Right lobe of liver (tissue), 6 donors: ENCODE measurements around the gene LRRC63. TPM values are rescaled to one million over a fixed set of nuclear protein-coding genes. Genes with fewer than 3 reads are reported as not detected.

Experiments
- ATAC-seq, 4 donors: fragments of 200-7000 bp; cut with Tn5 transposase; one replicate each; pipeline ENCODE4 v1.9.1; 2020; ENCODE audit warnings: mild to moderate bottlenecking in 4 of 4, moderate library complexity in 4 of 4
- DNase-seq, 3 donors: peaks; one replicate each; pipeline ENCODE4 v3.0.0-alpha.2; 2020
- H3K27ac ChIP-seq, 3 donors: fragments of 200-600 bp; one replicate each; pipeline ENCODE4 v1.8.0; 2022
- H3K27me3 ChIP-seq, 2 donors: fragments of 200-600 bp; one replicate each; pipeline ENCODE4 v1.8.0; 2022
- H3K36me3 ChIP-seq, 4 donors: fragments of 200-600 bp; sonication (generic) in 1 of 4; one replicate each; pipeline versions ENCODE4 v1.5.1 to v1.8.0; 2017 to 2022; ENCODE audit warnings: control low read depth in 1 of 4
- H3K4me1 ChIP-seq, 4 donors: fragments of 200-600 bp; sonication (generic) in 1 of 4; one replicate each; pipeline versions ENCODE4 v1.5.1 to v1.8.0; 2017 to 2022; ENCODE audit warnings: control low read depth in 1 of 4
- H3K4me3 ChIP-seq, 3 donors: fragments of 200-600 bp; one replicate each; pipeline ENCODE4 v1.8.0; 2022
- H3K9me3 ChIP-seq, 4 donors: fragments of 200-600 bp; sonication (generic) in 1 of 4; one replicate each; pipeline versions ENCODE4 v1.5.1 to v1.8.0; 2017 to 2022; ENCODE audit warnings: control low read depth in 1 of 4
- CTCF ChIP-seq, 4 donors: fragments of 200-600 bp in 3 of 4; fragments of 450-650 bp in 1 of 4; IDR thresholded peaks; one replicate each; pipeline versions ENCODE4 v1.5.1 to v1.8.0; 2016 to 2022; ENCODE audit warnings: antibody characterized with exemption in 4 of 4, mild to moderate bottlenecking in 2 of 4
- POLR2A ChIP-seq: fragments of 450-650 bp; IDR thresholded peaks from one replicate; pipeline ENCODE4 v1.6.1; 2017; ENCODE audit warnings: antibody characterized with exemption, mild to moderate bottlenecking
- WGBS: methylation state at CpG from one replicate; pipeline ENCODE4 v1.1.6; 2018; ENCODE audit warnings: low coverage, low lambda C conversion rate; ENCODE audit not compliant: insufficient coverage; ENCODE audit errors: missing lambda C conversion rate; 5-methylcytosine and 5-hydroxymethylcytosine counted together
- intact Hi-C, 2 donors: fragments of 100-400 bp; cut with DNase I; formaldehyde crosslinking; loops; one replicate each; pipeline versions ENCODE4 v1.11.2 to v1.14.1; 2022
- total RNA-seq, 6 experiments: library from RNA; depleted of rRNA in 2 of 6; stranded (reverse); fragments of >200 nt in 2 of 6; fragmentation: NEBNext Ultra II Directional in 3 of 6; extraction: Animal tissue kit (Norgen Biotek cat#: 25700) in 3 of 6; gene quantifications; one replicate each; pipeline versions ENCODE4 v1.1.0 to v1.2.4, GENCODE V29; 2016 to 2023
- donor health status: DM: no; HTN: yes; CAD: no.
- donor health status: DM: no; HTN: no; CAD: no.
- donor health status: DM: no; HTN: no; CAD: no.
- donor health status: DM: no; HTN: yes; CAD: no.
- donor health status: DM: no; HTN: yes; CAD: no.

LRRC63 gene
- total RNA-seq, 6 experiments from 2014 or later = 0.12 TPM; not detected in 5

DNA sequence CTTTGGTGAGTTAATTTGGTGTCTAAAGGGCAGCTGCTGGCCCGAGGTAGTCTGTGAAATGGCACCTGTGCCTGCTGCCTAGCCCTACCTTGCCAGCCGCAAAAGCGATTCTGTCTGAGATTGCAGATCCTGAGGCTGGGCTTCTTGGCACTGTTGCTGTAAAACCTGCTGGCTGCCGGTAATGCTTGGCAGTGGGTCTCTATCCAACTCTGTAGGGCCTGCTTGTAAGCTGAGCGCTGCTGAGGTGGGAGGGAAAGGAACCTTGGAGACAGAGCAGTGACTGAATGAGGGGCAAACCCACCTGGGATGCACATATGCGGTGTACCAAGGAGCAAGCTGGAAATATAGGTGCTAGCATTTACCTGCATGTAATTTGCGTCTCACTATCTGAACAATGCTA is 41.5 kb upstream of the LRRC63 start:
- Histone ChIP-seq H3K36me3 (no peaks in the 10 kb centered on the region), H3K4me1 (peaks cover 0 to 4% (median 0%) of the 10 kb centered on the region in 4 donors), H3K27me3 (no peaks in the 10 kb centered on the region), H3K9me3 (no peaks in the 10 kb centered on the region), H3K4me3 (no peak overlapping the region), H3K27ac (no peak overlapping the region)
- intact Hi-C loops = no loop called here
- ATAC-seq (no peak), DNase-seq (no peak)
- WGBS = 37% methylated on average over 2 of the region's 7 CpGs
- TF ChIP-seq POLR2A (no peak), CTCF (IDR thresholded peaks at IDR 0.05) (no peak)

- Histone ChIP-seq H3K27ac (no peak overlapping the region), H3K9me3 (no peaks in the 10 kb centered on the region), H3K36me3 (no peaks in the 10 kb centered on the region), H3K27me3 (no peaks in the 10 kb centered on the region), H3K4me1 (peaks cover 0 to 4% (median 0%) of the 10 kb centered on the region in 4 donors), H3K4me3 (no peak overlapping the region)
- intact Hi-C loops = no loop called here
- TF ChIP-seq POLR2A (no peak), CTCF (IDR thresholded peaks at IDR 0.05) (no peak)
- peak; percentile 22 to 45 (median 30) for ATAC-seq
- WGBS = 46% methylated on average over 3 of the region's 3 CpGs
- no peak for DNase-seq
These were observed 41.0 kb upstream of the LRRC63 start for GRCh38 chr13:46170687-46171086.

DNA sequence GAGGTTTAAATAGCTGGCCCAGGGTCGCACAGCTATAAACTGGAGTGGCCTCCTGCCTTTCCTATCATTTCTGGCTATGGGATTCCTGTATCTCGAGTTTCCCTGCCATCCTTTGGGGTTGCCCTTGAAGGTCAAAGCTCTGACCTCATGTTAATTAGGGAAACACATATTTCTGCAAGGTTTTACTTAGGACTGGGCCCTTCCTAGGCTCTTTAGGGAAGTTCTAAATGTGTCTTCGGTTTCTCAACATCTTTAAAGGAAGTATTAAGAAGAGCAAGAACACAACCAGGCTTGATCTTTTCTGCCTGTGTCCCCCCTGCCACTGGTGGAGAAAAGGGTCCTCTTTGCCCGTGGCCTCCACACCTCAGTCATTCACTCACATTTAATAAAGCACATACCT is 40.5 kb upstream of the LRRC63 start:
- Histone ChIP-seq H3K9me3 (no peaks in the 10 kb centered on the region), H3K27me3 (no peaks in the 10 kb centered on the region), H3K27ac (peak overlapping the region in 1 of 3 donors; percentile 7), H3K36me3 (no peaks in the 10 kb centered on the region), H3K4me3 (no peak overlapping the region), H3K4me1 (peaks cover 0 to 4% (median 0%) of the 10 kb centered on the region in 4 donors)
- DNase-seq = no peak
- TF ChIP-seq POLR2A (no peak), CTCF (IDR thresholded peaks at IDR 0.05) (no peak)
- intact Hi-C loops = no loop called here
- peak; percentile 17 to 38 (median 27) for ATAC-seq
- 38% methylated on average over 4 of the region's 4 CpGs for WGBS

GRCh38 chr13:46171739-46172138 is 40.0 kb upstream of the LRRC63 start:
- Histone ChIP-seq H3K9me3 (no peaks in the 10 kb centered on the region), H3K4me1 (peaks cover 0 to 4% (median 0%) of the 10 kb centered on the region in 4 donors)
- ATAC-seq = no peak

More at GRCh38 chr13:46171739-46172138, 40.0 kb upstream of the LRRC63 start:
- Histone ChIP-seq H3K4me3 (no peak overlapping the region), H3K36me3 (no peaks in the 10 kb centered on the region), H3K27ac (peak overlapping the region in 2 of 3 donors; percentile 7 to 31), H3K27me3 (no peaks in the 10 kb centered on the region)
- TF ChIP-seq POLR2A (no peak), CTCF (IDR thresholded peaks at IDR 0.05) (no peak)
- intact Hi-C loops = no loop called here
- DNase-seq = no peak
- WGBS = 78% methylated on average over 7 of the region's 7 CpGs
